Mesothelial cell of epicardium (in vitro differentiated cells): ENCODE measurements around the gene FREM2. TPM values are rescaled to one million over a fixed set of nuclear protein-coding genes. Genes with fewer than 3 reads are reported as not detected.

Source experiments
- DNase-seq, 2 experiments: peaks; one replicate each; pipeline ENCODE4 v3.0.0; 2021; ENCODE audit warnings: low spot score in 2 of 2; ENCODE audit not compliant: unreplicated experiment in 2 of 2
- H3K27ac Mint-ChIP-seq: 2 replicates; pipeline ENCODE4 v1.8.0; 2021; ENCODE audit warnings: mixed read lengths
- H3K27me3 Mint-ChIP-seq: 2 replicates; pipeline ENCODE4 v1.8.0; 2021; ENCODE audit warnings: low read depth, mixed read lengths
- H3K36me3 Mint-ChIP-seq: 2 replicates; pipeline ENCODE4 v1.8.0; 2021; ENCODE audit warnings: mixed read lengths
- H3K4me1 Mint-ChIP-seq: 2 replicates; pipeline ENCODE4 v1.8.0; 2021; ENCODE audit warnings: mixed read lengths
- H3K4me3 Mint-ChIP-seq: 2 replicates; pipeline ENCODE4 v1.8.0; 2021; ENCODE audit warnings: mild to moderate bottlenecking, moderate library complexity, mixed read lengths
- H3K9me3 Mint-ChIP-seq: 2 replicates; pipeline ENCODE4 v1.8.0; 2021; ENCODE audit warnings: mixed read lengths
- CTCF ChIP-seq: fragments of 200-600 bp; sonication (generic); IDR thresholded peaks from one replicate; pipeline ENCODE4 v1.5.0; 2021; ENCODE audit warnings: antibody characterized with exemption; ENCODE audit not compliant: unreplicated experiment
- total RNA-seq: library from RNA; stranded (reverse); gene quantifications from 3 replicates; pipeline ENCODE4 v1.2.1, GENCODE V29; 2021

The FREM2 gene
- total RNA-seq, 1 donor from 2014 or later, result 83.5 TPM

GRCh38 chr13:38785490-38785889 is 98.6 kb downstream of the FREM2 start:
- H3K27me3 Mint-ChIP-seq, result no peaks in the 10 kb centered on the region
- H3K36me3 Mint-ChIP-seq, result peaks cover 4% of the 10 kb centered on the region
- H3K27ac Mint-ChIP-seq, result peak overlapping the region; percentile 66
- no peak for TF ChIP-seq CTCF
- no peak for DNase-seq
- no peak overlapping the region for H3K4me3 Mint-ChIP-seq
- H3K4me1 Mint-ChIP-seq, result peaks cover 18% of the 10 kb centered on the region
- no peaks in the 10 kb centered on the region for H3K9me3 Mint-ChIP-seq

GRCh38 chr13:38787550-38787949 is 100.7 kb downstream of the FREM2 start:
- DNase-seq, result no peak
- Mint-ChIP-seq H3K4me1 (peaks cover 18% of the 10 kb centered on the region), H3K27ac (no peak overlapping the region), H3K9me3 (no peaks in the 10 kb centered on the region), H3K27me3 (no peaks in the 10 kb centered on the region), H3K4me3 (no peak overlapping the region), H3K36me3 (peaks cover 10% of the 10 kb centered on the region)
- no peak for TF ChIP-seq CTCF

- Mint-ChIP-seq H3K27me3 (no peaks in the 10 kb centered on the region), H3K4me1 (no peaks in the 10 kb centered on the region), H3K9me3 (peaks cover 8% of the 10 kb centered on the region), H3K36me3 (peaks cover 17% of the 10 kb centered on the region), H3K4me3 (no peak overlapping the region), H3K27ac (no peak overlapping the region)
- DNase-seq, result no peak
- TF ChIP-seq CTCF, result no peak
These were observed 110.0 kb downstream of the FREM2 start for GRCh38 chr13:38796890-38797289.

- no peak for TF ChIP-seq CTCF
- Mint-ChIP-seq H3K27me3 (no peaks in the 10 kb centered on the region), H3K4me1 (no peaks in the 10 kb centered on the region), H3K9me3 (peaks cover 13% of the 10 kb centered on the region), H3K36me3 (peaks cover 18% of the 10 kb centered on the region), H3K4me3 (no peak overlapping the region), H3K27ac (no peak overlapping the region)
- no peak for DNase-seq
These were observed 116.7 kb downstream of the FREM2 start for GRCh38 chr13:38803531-38803930.

- Mint-ChIP-seq H3K27ac (no peak overlapping the region), H3K27me3 (no peaks in the 10 kb centered on the region), H3K9me3 (peaks cover 13% of the 10 kb centered on the region), H3K4me1 (no peaks in the 10 kb centered on the region), H3K4me3 (no peak overlapping the region), H3K36me3 (peaks cover 20% of the 10 kb centered on the region)
- TF ChIP-seq CTCF, result no peak
- no peak for DNase-seq
These were observed 117.2 kb downstream of the FREM2 start for GRCh38 chr13:38804061-38804460.

- TF ChIP-seq CTCF, result no peak
- Mint-ChIP-seq H3K4me1 (no peaks in the 10 kb centered on the region), H3K4me3 (no peak overlapping the region), H3K27me3 (no peaks in the 10 kb centered on the region), H3K27ac (no peak overlapping the region), H3K36me3 (peaks cover 24% of the 10 kb centered on the region), H3K9me3 (peaks cover 18% of the 10 kb centered on the region)
- DNase-seq, result no peak
These were observed 117.7 kb downstream of the FREM2 start for GRCh38 chr13:38804536-38804935.
